ENCODE results near the gene PDHB.

- peak; percentile 91 for TF ChIP-seq CTCF (IDR thresholded peaks at IDR 0.05; ENCODE audit: low read depth, low read length, missing input control)
- no peak for TF ChIP-seq GABPA (IDR thresholded peaks at IDR 0.05 in 1 of 2, conservative IDR thresholded peaks at IDR 0.05 in 1 of 2)
- TF ChIP-seq YY1 (IDR thresholded peaks at IDR 0.05): no peak
These were observed 19.0 kb downstream of the PDHB start for GRCh38 chr3:58414538-58415197.

Data from liver (tissue), 3 donors.